K562 (cell line): ENCODE data around the gene EIPR1. TPM values are rescaled to one million over a fixed set of nuclear protein-coding genes. Genes with fewer than 3 reads are reported as not detected.

Experiments used
- ATAC-seq: fragments of 200-7000 bp; cut with Tn5 transposase; 3 replicates; pipeline ENCODE4 v1.9.1; 2020; ENCODE audit warnings: moderate library complexity
- BruUV-seq: library from RNA; stranded (reverse); fragments of 400-500 nt; replicated peaks from 2 replicates; lab custom pipeline; 2021; lab: Mats Ljungman, UMichigan
- CTCF ChIA-PET: fragments of 300-600 bp; formaldehyde crosslinking; extraction: SDS; loops from one replicate; lab custom pipeline; 2021; ENCODE audit warnings: low intra/inter-chr PET ratio; lab: Yijun Ruan, JAX
- POLR2A ChIA-PET: fragments of 300-600, 350-650 bp; sonication (Branson Sonifier 250); formaldehyde crosslinking; extraction: SDS; loops from one replicate; lab custom pipeline; 2021; ENCODE audit warnings: antibody characterized with exemption, inconsistent platforms; lab: Yijun Ruan, JAX
- DNase-seq, 4 experiments: peaks; one replicate each; pipeline versions ENCODE4 v3.0.0 to v3.0.0-alpha.2; 2011 to 2018; ENCODE audit warnings: low spot score in 3 of 4, mixed read lengths in 3 of 4; ENCODE audit errors: extremely low read depth in 1 of 4
- FAIRE-seq: peaks from 2 replicates; lab custom pipeline; 2011; peaks lifted over from hg19 to GRCh38; lab: Jason Lieb, UNC
- H2AFZ ChIP-seq: 2 replicates; pipeline ENCODE4 v1.6.0; 2011; ENCODE audit warnings: low read depth, low read length, control low read depth, inconsistent platforms
- H3K27ac ChIP-seq: fragments of 200-600 bp; 3 replicates; pipeline ENCODE4 v1.8.0; 2011; ENCODE audit warnings: low read depth, mild to moderate bottlenecking, control low read depth, inconsistent platforms, low read length, moderate library complexity, mixed read lengths; ENCODE audit errors: extremely low read depth
- H3K27me3 ChIP-seq, 2 experiments: fragments of 300-600 bp in 1 of 2; 2 replicates in 1 of 2; 3 replicates in 1 of 2; pipeline versions ENCODE4 v1.6.0 to v1.8.0; 2011; ENCODE audit warnings: inconsistent platforms in 2 of 2, low read length in 2 of 2, mild to moderate bottlenecking in 1 of 2, mixed read lengths in 1 of 2, moderate library complexity in 1 of 2; ENCODE audit not compliant: control insufficient read depth in 2 of 2, insufficient read depth in 2 of 2
- H3K36me3 ChIP-seq: fragments of 300-600 bp; 3 replicates; pipeline ENCODE4 v1.8.0; 2011; ENCODE audit warnings: mild to moderate bottlenecking, low read length, inconsistent platforms; ENCODE audit not compliant: control insufficient read depth, insufficient read depth
- H3K4me1 ChIP-seq, 2 experiments: fragments of 200-600 bp in 1 of 2; replicated peaks in 1 of 2; 2 replicates in 1 of 2; 3 replicates in 1 of 2; pipeline versions ENCODE4 v1.5.1 to v1.8.0; 2011; ENCODE audit warnings: inconsistent platforms in 2 of 2, low read length in 2 of 2, mild to moderate bottlenecking in 1 of 2, mixed read lengths in 1 of 2, moderate library complexity in 1 of 2; ENCODE audit not compliant: control insufficient read depth in 2 of 2, insufficient read depth in 2 of 2
- H3K4me2 ChIP-seq: 2 replicates; pipeline ENCODE4 v1.6.1; 2011; ENCODE audit warnings: low read length, control low read depth, inconsistent platforms, mixed read lengths; ENCODE audit not compliant: insufficient read depth
- H3K4me3 ChIP-seq: fragments of 200-600 bp; sonication (generic), shearing (Covaris generic); 2 replicates; pipeline ENCODE4 v1.5.1; 2016; ENCODE audit warnings: control low read depth, inconsistent platforms
- H3K79me2 ChIP-seq: fragments of 200-600 bp; 3 replicates; pipeline ENCODE4 v1.8.0; 2011; ENCODE audit warnings: low read length, inconsistent platforms; ENCODE audit not compliant: control insufficient read depth, insufficient read depth
- H3K9ac ChIP-seq, 2 experiments: 2 replicates each; pipeline versions ENCODE4 v1.6.0 to v1.6.1; 2011; ENCODE audit warnings: low read depth in 2 of 2, low read length in 2 of 2, control low read depth in 1 of 2, inconsistent platforms in 1 of 2, mild to moderate bottlenecking in 1 of 2, mixed read lengths in 1 of 2; ENCODE audit not compliant: insufficient read depth in 1 of 2
- H3K9me1 ChIP-seq: one replicate; pipeline ENCODE4 v1.6.0; 2011; ENCODE audit warnings: inconsistent platforms, mild to moderate bottlenecking, low read length, moderate library complexity; ENCODE audit not compliant: control insufficient read depth, insufficient read depth
- H3K9me3 ChIP-seq: replicated peaks from 2 replicates; pipeline ENCODE4 v1.5.1; 2011; ENCODE audit warnings: low read depth, low read length, inconsistent platforms; ENCODE audit not compliant: control insufficient read depth, insufficient read depth
- H4K20me1 ChIP-seq: replicated peaks from 2 replicates; pipeline ENCODE4 v1.6.1; 2011; ENCODE audit warnings: low read length, inconsistent platforms, mixed read lengths; ENCODE audit not compliant: control insufficient read depth, insufficient read depth
- EGR1 ChIP-seq: fragments of 450-650 bp; conservative IDR thresholded peaks from 2 replicates; pipeline ENCODE4 v1.6.1; 2017; ENCODE audit warnings: mild to moderate bottlenecking
- HBP1 ChIP-seq: fragments of 450-650 bp; formaldehyde crosslinking; IDR thresholded peaks from 2 replicates; pipeline ENCODE4 v1.4.0; 2022; ENCODE audit warnings: missing genetic modification characterization
- HNRNPLL ChIP-seq: fragments of 200-400 bp; formaldehyde crosslinking; IDR thresholded peaks from 2 replicates; pipeline ENCODE4 v1.6.1; 2017; ENCODE audit warnings: low read length, low read depth, mild to moderate bottlenecking; ENCODE audit not compliant: poor library complexity, severe bottlenecking
- STAT5B ChIP-seq: fragments of 250-450 bp; sonication (Bioruptor Pico); IDR thresholded peaks from 2 replicates; pipeline ENCODE4 v1.8.0; 2021; ENCODE audit warnings: mild to moderate bottlenecking, inconsistent platforms
- SUPT5H ChIP-seq: fragments of 450-650 bp; IDR thresholded peaks from 2 replicates; pipeline ENCODE4 v1.6.1; 2016
- ZSCAN32 ChIP-seq: fragments of 450-650 bp; formaldehyde crosslinking; IDR thresholded peaks from 2 replicates; pipeline ENCODE4 v1.4.0; 2020; ENCODE audit warnings: mild to moderate bottlenecking, moderate library complexity
- WGBS: fragments of 100-300 bp; shearing (Covaris generic); methylation state at CpG from one replicate; pipeline ENCODE4 v1.1.6; 2016; ENCODE audit warnings: low coverage, mixed read lengths; ENCODE audit not compliant: insufficient coverage; ENCODE audit errors: missing lambda C conversion rate; 5-methylcytosine and 5-hydroxymethylcytosine counted together
- in situ Hi-C: fragments of 300-500 bp; cut with MboI; formaldehyde crosslinking; loops from 4 replicates; pipeline ENCODE4 v1.15.0; 2018; ENCODE audit warnings: inconsistent platforms, mixed read lengths
- intact Hi-C: fragments of 100-400 bp; cut with micrococcal nuclease; formaldehyde crosslinking; loops from 2 replicates; pipeline ENCODE4 v1.14.2; 2022
- polyA plus RNA-seq, 8 experiments: library from polyadenylated mRNA; depleted of rRNA in 4 of 8; stranded (reverse) in 5 of 8; unstranded in 3 of 8; fragments of >200 nt; fragmentation: Nextera tagmentation in 2 of 8; fragmentation: Illumina TruSeq in 1 of 8; extraction: Ambion mirVana in 2 of 8; extraction: Trizol in 1 of 8; gene quantifications; 2 replicates each; pipeline versions ENCODE4 v1.2.1 to v1.2.3, GENCODE V29; 2011 to 2014; ENCODE audit warnings: inconsistent platforms in 1 of 8, missing spikeins in 1 of 8
- total RNA-seq, 7 experiments: library from RNA; depleted of rRNA in 6 of 7; stranded (reverse); fragments of >200 nt in 6 of 7; fragmentation: Illumina TruSeq in 2 of 7; extraction: Trizol in 2 of 7; gene quantifications; 2 replicates each; pipeline versions ENCODE4 v1.2.1 to v1.2.3, GENCODE V29; 2011 to 2021; ENCODE audit warnings: low replicate concordance in 1 of 7

Gene EIPR1
- total and polyA plus RNA-seq, 9 of the 15 experiments (the other 6 are each of a cell fraction or from before 2014, with no cell fraction given), result 19.9 to 54.4 (median 35.9) TPM

GRCh38 chr2:3341336-3341735 is 36.3 kb downstream of the EIPR1 start:
- no peak for FAIRE-seq
- ATAC-seq, result no peak
- DNase-seq, result no peak
- H3K4me1 ChIP-seq, result no peaks in the 10 kb centered on the region
- no peak overlapping the region for H3K27ac ChIP-seq
- peaks cover 10% of the 10 kb centered on the region; the same call in 2 of the 3 replicates for H3K36me3 ChIP-seq
- no peak overlapping the region for H3K4me3 ChIP-seq
- H2AFZ ChIP-seq, result no peak overlapping the region
- no peaks in the 10 kb centered on the region for H4K20me1 ChIP-seq
- no peaks in the 10 kb centered on the region for H3K27me3 ChIP-seq
- no peak overlapping the region for H3K9ac ChIP-seq
- TF ChIP-seq HBP1 (CRISPR knock-in tag), result no peak
- TF ChIP-seq SUPT5H, result 0 out of 2 replicates have a peak, but pooled peaks have one; percentile 23
- TF ChIP-seq ZSCAN32, result no peak
- peak; percentile 85 for TF ChIP-seq EGR1
- TF ChIP-seq STAT5B (CRISPR knock-in tag), result no peak
- TF ChIP-seq HNRNPLL, result peak; percentile 20
- H3K9me3 ChIP-seq, result no peaks in the 10 kb centered on the region
- CTCF ChIA-PET, result no interaction called here
- WGBS, result 93% methylated on average over 8 of the region's 8 CpGs
- in situ Hi-C loops, result no loop called here
- no peaks in the 10 kb centered on the region for H3K79me2 ChIP-seq
- no peak overlapping the region for H3K4me2 ChIP-seq
- intact Hi-C loops, result no loop called here
- POLR2A ChIA-PET, result no interaction called here
- no TSS peak for BruUV-seq
- no peaks in the 10 kb centered on the region for H3K9me1 ChIP-seq
